Ascending aorta (tissue), 2 donors: ENCODE data around the gene ALDH3A2. TPM values are rescaled to one million over a fixed set of nuclear protein-coding genes. Genes with fewer than 3 reads are reported as not detected.
"Not testable (repeated sequence)": the region's sequence is repeated elsewhere in the genome, so short reads cannot be mapped to it uniquely, and the experiment has no call there.

Experiments used
- DNase-seq, 2 donors: peaks; one replicate each; pipeline ENCODE4 v3.0.0-alpha.2; 2019; ENCODE audit warnings: low spot score in 2 of 2
- H3K27ac ChIP-seq, 2 donors: fragments of 200-600 bp; sonication (generic); one replicate each; pipeline ENCODE4 v1.5.1; 2016 to 2017; ENCODE audit warnings: mild to moderate bottlenecking in 1 of 2
- H3K27me3 ChIP-seq: fragments of 200-600 bp; sonication (generic); one replicate; pipeline ENCODE4 v1.5.1; 2017
- H3K36me3 ChIP-seq, 2 donors: fragments of 200-600 bp; sonication (generic); one replicate each; pipeline ENCODE4 v1.5.1; 2016
- H3K4me1 ChIP-seq, 2 donors: fragments of 200-600 bp; sonication (generic); one replicate each; pipeline ENCODE4 v1.5.1; 2016 to 2017; ENCODE audit warnings: mild to moderate bottlenecking in 1 of 2
- H3K4me3 ChIP-seq, 2 donors: fragments of 200-600 bp; sonication (generic); one replicate each; pipeline ENCODE4 v1.5.1; 2016 to 2017; ENCODE audit warnings: mild to moderate bottlenecking in 1 of 2
- H3K9me3 ChIP-seq, 2 donors: fragments of 200-600 bp; sonication (generic); one replicate each; pipeline ENCODE4 v1.5.1; 2016
- CTCF ChIP-seq, 3 experiments: fragments of 200-600 bp in 2 of 3; fragments of 450-650 bp in 1 of 3; sonication (generic) in 2 of 3; IDR thresholded peaks; one replicate each; pipeline ENCODE4 v1.5.1; 2016 to 2019; ENCODE audit warnings: antibody characterized with exemption in 3 of 3, mild to moderate bottlenecking in 1 of 3, moderate library complexity in 1 of 3
- intact Hi-C: fragments of 100-400 bp; cut with DNase I; formaldehyde crosslinking; loops from one replicate; pipeline ENCODE4 v1.15.1; 2023
- total RNA-seq: library from RNA; depleted of rRNA; stranded (reverse); fragments of >200 nt; gene quantifications from one replicate; pipeline ENCODE4 v1.1.0, GENCODE V29; 2016

ALDH3A2 gene
- total RNA-seq, 1 donor from 2014 or later, result 189 TPM

- H3K27ac ChIP-seq, result peak overlapping the region; percentile 46 to 47
- H3K4me1 ChIP-seq, result peaks cover 0 to 7% of the 10 kb centered on the region in 2 donors
- no peak overlapping the region for H3K4me3 ChIP-seq
- intact Hi-C loops, result loop anchor here (1.0 kb wide), 1 partner anchor 26 kb away; no protein-coding TSS in a partner anchor
- TF ChIP-seq CTCF (IDR thresholded peaks at IDR 0.05), result no peak
- no peaks in the 10 kb centered on the region for H3K9me3 ChIP-seq
- peaks cover 35 to 59% of the 10 kb centered on the region in 2 donors for H3K36me3 ChIP-seq
- DNase-seq, result peak in 1 of 2 donors; percentile 78
- H3K27me3 ChIP-seq, result no peaks in the 10 kb centered on the region
Observed at GRCh38 chr17:19673623-19674022, 25.1 kb downstream of the ALDH3A2 start.

- no peak overlapping the region for H3K27ac ChIP-seq
- H3K27me3 ChIP-seq, result no peaks in the 10 kb centered on the region
- H3K9me3 ChIP-seq, result no peaks in the 10 kb centered on the region
- no peak overlapping the region for H3K4me3 ChIP-seq
- DNase-seq, result no peak
- TF ChIP-seq CTCF (IDR thresholded peaks at IDR 0.05), result no peak
- peaks cover 29 to 44% of the 10 kb centered on the region in 2 donors for H3K36me3 ChIP-seq
- intact Hi-C loops, result no loop called here
- H3K4me1 ChIP-seq, result peaks cover 0 to 7% of the 10 kb centered on the region in 2 donors
Observed at GRCh38 chr17:19676896-19677295, 28.3 kb downstream of the ALDH3A2 start.

GRCh38 chr17:19677736-19678379 is 29.3 kb downstream of the ALDH3A2 start:
- Histone ChIP-seq H3K36me3 (peaks cover 26 to 36% of the 10 kb centered on the region in 2 donors), H3K4me3 (no peak overlapping the region), H3K27ac (no peak overlapping the region), H3K4me1 (peaks cover 0 to 7% of the 10 kb centered on the region in 2 donors), H3K27me3 (no peaks in the 10 kb centered on the region), H3K9me3 (no peaks in the 10 kb centered on the region)
- intact Hi-C loops, result no loop called here
- TF ChIP-seq CTCF (IDR thresholded peaks at IDR 0.05), result no peak
- DNase-seq, result no peak

- intact Hi-C loops, result no loop called here
- Histone ChIP-seq H3K9me3 (no peaks in the 10 kb centered on the region), H3K4me3 (no peak overlapping the region), H3K4me1 (no peaks in the 10 kb centered on the region), H3K36me3 (peaks cover 26 to 36% of the 10 kb centered on the region in 2 donors), H3K27ac (no peak overlapping the region), H3K27me3 (no peaks in the 10 kb centered on the region)
- TF ChIP-seq CTCF (IDR thresholded peaks at IDR 0.05), result no peak
- no peak for DNase-seq
Observed at GRCh38 chr17:19678581-19679453, 30.3 kb downstream of the ALDH3A2 start.

GRCh38 chr17:19683117-19683516 is 34.6 kb downstream of the ALDH3A2 start:
- intact Hi-C loops, result no loop called here
- Histone ChIP-seq H3K9me3 (no peaks in the 10 kb centered on the region), H3K27me3 (no peaks in the 10 kb centered on the region), H3K4me1 (no peaks in the 10 kb centered on the region), H3K27ac (no peak overlapping the region), H3K36me3 (peaks cover 10 to 16% of the 10 kb centered on the region in 2 donors), H3K4me3 (no peak overlapping the region)
- TF ChIP-seq CTCF (IDR thresholded peaks at IDR 0.05), result no peak
- no peak for DNase-seq

- H3K9me3 ChIP-seq, H3K27me3 ChIP-seq, intact Hi-C loops, H3K36me3 ChIP-seq, DNase-seq, H3K4me1 ChIP-seq, H3K4me3 ChIP-seq, H3K27ac ChIP-seq: not testable (repeated sequence)
Observed at GRCh38 chr17:19684909-19685580, 36.5 kb downstream of the ALDH3A2 start.
